Spleen (tissue), 11 donors: ENCODE data around the gene SORBS2. TPM values are rescaled to one million over a fixed set of nuclear protein-coding genes. Genes with fewer than 3 reads are reported as not detected.

Source experiments
- DNase-seq: peaks from one replicate; pipeline ENCODE4 v3.0.0-alpha.2; 2020
- H3K27ac ChIP-seq, 8 donors: fragments of 200-600 bp; sonication (generic) in 7 of 8; 1 replicate in 4 of 8; 2 replicates in 4 of 8; pipeline versions ENCODE4 v1.5.0 to v1.8.0; 2016 to 2021; ENCODE audit warnings: inconsistent platforms in 4 of 8, mild to moderate bottlenecking in 4 of 8, moderate library complexity in 1 of 8
- H3K27me3 ChIP-seq, 7 donors: fragments of 200-600 bp; sonication (generic) in 6 of 7; replicated peaks in 1 of 7; 1 replicate in 4 of 7; 2 replicates in 3 of 7; pipeline versions ENCODE4 v1.5.0 to v1.8.0; 2016 to 2021; ENCODE audit warnings: inconsistent platforms in 3 of 7, mild to moderate bottlenecking in 1 of 7
- H3K36me3 ChIP-seq, 6 donors: fragments of 200-600 bp; sonication (generic) in 5 of 6; 1 replicate in 4 of 6; 2 replicates in 2 of 6; pipeline versions ENCODE4 v1.5.0 to v1.8.0; 2016 to 2021; ENCODE audit warnings: inconsistent platforms in 2 of 6
- H3K4me1 ChIP-seq, 6 donors: fragments of 200-600 bp; sonication (generic) in 5 of 6; 1 replicate in 3 of 6; 2 replicates in 3 of 6; pipeline versions ENCODE4 v1.5.0 to v1.8.0; 2016 to 2021; ENCODE audit warnings: inconsistent platforms in 3 of 6
- H3K4me3 ChIP-seq, 8 donors: fragments of 200-600 bp; sonication (generic) in 7 of 8; 1 replicate in 4 of 8; 2 replicates in 4 of 8; pipeline versions ENCODE4 v1.5.0 to v1.8.0; 2016 to 2021; ENCODE audit warnings: inconsistent platforms in 4 of 8, mild to moderate bottlenecking in 4 of 8, moderate library complexity in 2 of 8
- H3K9me3 ChIP-seq, 8 donors: fragments of 200-600 bp; sonication (generic) in 7 of 8; 1 replicate in 4 of 8; 2 replicates in 4 of 8; pipeline versions ENCODE4 v1.5.0 to v1.8.0; 2016 to 2021; ENCODE audit warnings: inconsistent platforms in 4 of 8
- POLR2A ChIP-seq, 3 donors: fragments of 450-650 bp; IDR thresholded peaks; one replicate each; pipeline ENCODE4 v1.5.1; 2017; ENCODE audit warnings: antibody characterized with exemption in 3 of 3, mild to moderate bottlenecking in 1 of 3
- POLR2AphosphoS5 ChIP-seq, 3 donors: sonication (generic); formaldehyde crosslinking; IDR thresholded peaks; one replicate each; pipeline ENCODE4 v1.5.1; 2017; ENCODE audit warnings: antibody characterized with exemption in 3 of 3
- WGBS, 5 donors: extraction: QIAGEN DNeasy Blood & Tissue Kit in 3 of 5; methylation state at CpG; one replicate each; pipeline versions ENCODE4 v1.1.5 to v1.1.7; 2013 to 2018; 5-methylcytosine and 5-hydroxymethylcytosine counted together
- intact Hi-C: fragments of 100-400 bp; cut with DNase I; formaldehyde crosslinking; loops from one replicate; pipeline ENCODE4 v1.15.0; 2023; ENCODE audit warnings: low total_unique reads
- polyA plus RNA-seq, 3 donors: library from polyadenylated mRNA; stranded (reverse); fragments of 200-250 nt; gene quantifications; one replicate each; pipeline ENCODE4 v1.2.1, GENCODE V29; 2013
- total RNA-seq, 7 donors: library from RNA; depleted of rRNA in 3 of 7; stranded (reverse); fragments of >200 nt in 3 of 7; fragmentation: NEBNext Ultra II Directional in 4 of 7; extraction: Animal tissue kit (Norgen Biotek cat#: 25700) in 4 of 7; gene quantifications; one replicate each; pipeline versions ENCODE4 v1.1.0 to v1.2.1, GENCODE V29; 2016 to 2021
- TF ChIP-seq, protein P1 (sequence below), 11 experiments: fragments of 200-600 bp in 7 of 11; fragments of 450-650 bp in 4 of 11; sonication (generic) in 4 of 11; IDR thresholded peaks in 8 of 11; conservative IDR thresholded peaks in 3 of 11; 1 replicate in 7 of 11; 2 replicates in 4 of 11; pipeline versions ENCODE4 v1.4.0 to v1.8.0; 2016 to 2021; ENCODE audit warnings: antibody characterized with exemption in 11 of 11, inconsistent platforms in 4 of 11, mild to moderate bottlenecking in 1 of 11
- donor health status: healthy with polysubstance abuse.
- donor health status: DM: no; HTN: no; CAD: no; lungs with moderate emphysema.
- donor health status: DM: no; HTN: no; CAD: no.
- donor health status: Bipolar disorder and iron deficiency.
- donor health status: healthy.
- donor health status: DM: no; HTN: no; CAD: no.
- donor health status: DM: yes; HTN: yes; CAD: no.

The SORBS2 gene
- total and polyA plus RNA-seq, 10 donors, result 5.9 to 128 (median 84.8) TPM

DNA sequence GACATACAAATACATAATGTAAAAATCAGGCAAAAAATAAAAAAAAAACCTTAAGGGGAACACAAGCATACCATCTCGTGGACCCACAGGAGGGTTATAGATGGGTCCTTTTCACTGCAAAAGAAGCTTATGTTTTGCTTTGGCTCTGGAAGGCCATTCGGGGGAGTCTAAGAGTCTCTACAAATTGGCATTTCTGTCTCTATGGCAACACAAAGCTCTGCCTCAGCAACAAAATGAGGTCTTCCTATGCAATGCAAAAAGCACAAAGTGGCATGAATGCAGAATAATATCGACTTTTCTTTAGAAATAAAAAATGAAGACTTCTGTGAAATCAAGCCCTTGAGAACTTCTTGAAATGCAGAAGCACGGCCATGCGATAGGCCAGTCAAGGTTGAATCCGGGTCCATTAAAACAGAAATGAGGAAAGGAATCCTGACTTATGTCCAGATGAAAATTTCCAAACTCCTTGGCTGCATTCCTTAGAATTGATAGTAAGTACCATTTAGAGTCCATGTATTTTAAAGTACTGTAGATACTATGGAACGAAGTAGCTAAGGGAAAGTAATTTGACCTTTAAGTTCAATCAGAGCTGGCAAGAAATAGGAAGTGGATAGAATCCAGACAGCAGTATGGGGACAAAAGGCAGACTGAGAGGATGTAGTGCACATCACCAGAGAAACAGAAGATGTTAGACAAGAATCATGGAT lies 213.0 kb downstream of the SORBS2 start:
- no peak for TF ChIP-seq POLR2A (IDR thresholded peaks at IDR 0.05)
- TF ChIP-seq POLR2AphosphoS5 (IDR thresholded peaks at IDR 0.05), result no peak
- TF ChIP-seq, protein P1, sequence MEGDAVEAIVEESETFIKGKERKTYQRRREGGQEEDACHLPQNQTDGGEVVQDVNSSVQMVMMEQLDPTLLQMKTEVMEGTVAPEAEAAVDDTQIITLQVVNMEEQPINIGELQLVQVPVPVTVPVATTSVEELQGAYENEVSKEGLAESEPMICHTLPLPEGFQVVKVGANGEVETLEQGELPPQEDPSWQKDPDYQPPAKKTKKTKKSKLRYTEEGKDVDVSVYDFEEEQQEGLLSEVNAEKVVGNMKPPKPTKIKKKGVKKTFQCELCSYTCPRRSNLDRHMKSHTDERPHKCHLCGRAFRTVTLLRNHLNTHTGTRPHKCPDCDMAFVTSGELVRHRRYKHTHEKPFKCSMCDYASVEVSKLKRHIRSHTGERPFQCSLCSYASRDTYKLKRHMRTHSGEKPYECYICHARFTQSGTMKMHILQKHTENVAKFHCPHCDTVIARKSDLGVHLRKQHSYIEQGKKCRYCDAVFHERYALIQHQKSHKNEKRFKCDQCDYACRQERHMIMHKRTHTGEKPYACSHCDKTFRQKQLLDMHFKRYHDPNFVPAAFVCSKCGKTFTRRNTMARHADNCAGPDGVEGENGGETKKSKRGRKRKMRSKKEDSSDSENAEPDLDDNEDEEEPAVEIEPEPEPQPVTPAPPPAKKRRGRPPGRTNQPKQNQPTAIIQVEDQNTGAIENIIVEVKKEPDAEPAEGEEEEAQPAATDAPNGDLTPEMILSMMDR (IDR thresholded peaks at IDR 0.05 in 8 of 11, conservative IDR thresholded peaks at IDR 0.05 in 3 of 11), result no peak
- intact Hi-C loops, result loop anchor here (5.0 kb wide), 1 partner anchor 127 kb away; the partner anchor contains the start of gene CCDC110
- Histone ChIP-seq H3K4me3 (no peak overlapping the region), H3K27ac (peak overlapping the region in 5 of 8 donors; percentile 17 to 69 (median 44)), H3K36me3 (no peaks in the 10 kb centered on the region), H3K27me3 (peaks cover 0 to 26% (median 0%) of the 10 kb centered on the region in 7 donors), H3K9me3 (no peaks in the 10 kb centered on the region), H3K4me1 (peaks cover 0 to 12% (median 4%) of the 10 kb centered on the region in 6 donors)
- WGBS, 5 donors, result 63 to 74% (median 72%) methylated on average over 7 of the region's 7 CpGs
- DNase-seq, result no peak

DNA sequence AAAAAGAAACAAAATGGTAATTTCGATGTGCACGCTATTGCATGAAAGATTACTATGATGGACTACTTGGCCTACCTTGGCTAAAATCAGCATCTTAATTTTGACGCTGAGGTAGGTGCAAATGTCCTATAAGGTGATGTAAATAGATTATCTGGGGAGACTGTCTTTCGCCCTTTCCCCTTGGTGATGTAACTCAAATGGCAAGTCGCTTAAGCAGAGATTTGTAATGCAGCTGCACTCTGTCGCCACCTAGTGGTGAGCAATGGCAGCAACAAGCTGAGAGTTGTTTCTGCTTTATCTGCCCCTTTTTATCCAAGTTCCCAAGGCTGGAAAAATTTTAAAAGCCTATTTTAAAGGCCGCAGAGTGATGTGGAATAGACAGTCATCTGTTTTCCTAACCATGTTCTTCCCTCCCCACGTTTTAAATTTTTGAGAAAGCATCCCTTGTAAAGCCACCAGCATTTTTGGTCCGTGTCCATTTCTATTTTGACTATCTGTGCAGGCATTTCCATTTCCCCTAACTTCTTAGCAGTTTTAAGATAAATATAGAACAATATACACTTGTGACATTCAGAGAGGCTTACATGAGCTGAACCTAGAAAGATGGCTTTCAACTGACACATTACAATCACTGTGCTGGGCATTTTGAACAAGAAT lies 214.3 kb downstream of the SORBS2 start:
- Histone ChIP-seq H3K4me3 (no peak overlapping the region), H3K4me1 (peaks cover 0 to 12% (median 4%) of the 10 kb centered on the region in 6 donors), H3K9me3 (no peaks in the 10 kb centered on the region), H3K27me3 (peaks cover 0 to 26% (median 0%) of the 10 kb centered on the region in 7 donors), H3K36me3 (no peaks in the 10 kb centered on the region), H3K27ac (peak overlapping the region in 3 of 8 donors; percentile 5 to 31 (median 27))
- WGBS, 5 donors, result 30 to 39% (median 33%) methylated on average over 9 of the region's 9 CpGs
- intact Hi-C loops, result loop anchor here (5.0 kb wide), 1 partner anchor 125 kb away; the partner anchor contains the start of gene CCDC110
- peak; percentile 87 for DNase-seq
- TF ChIP-seq POLR2AphosphoS5 (IDR thresholded peaks at IDR 0.05) (peak in 1 of 3 donors; percentile 59), POLR2A (IDR thresholded peaks at IDR 0.05) (no peak)
- TF ChIP-seq, protein P1 (IDR thresholded peaks at IDR 0.05 in 8 of 11, conservative IDR thresholded peaks at IDR 0.05 in 3 of 11), result peak; percentile 74 to 96 (median 90)

DNA sequence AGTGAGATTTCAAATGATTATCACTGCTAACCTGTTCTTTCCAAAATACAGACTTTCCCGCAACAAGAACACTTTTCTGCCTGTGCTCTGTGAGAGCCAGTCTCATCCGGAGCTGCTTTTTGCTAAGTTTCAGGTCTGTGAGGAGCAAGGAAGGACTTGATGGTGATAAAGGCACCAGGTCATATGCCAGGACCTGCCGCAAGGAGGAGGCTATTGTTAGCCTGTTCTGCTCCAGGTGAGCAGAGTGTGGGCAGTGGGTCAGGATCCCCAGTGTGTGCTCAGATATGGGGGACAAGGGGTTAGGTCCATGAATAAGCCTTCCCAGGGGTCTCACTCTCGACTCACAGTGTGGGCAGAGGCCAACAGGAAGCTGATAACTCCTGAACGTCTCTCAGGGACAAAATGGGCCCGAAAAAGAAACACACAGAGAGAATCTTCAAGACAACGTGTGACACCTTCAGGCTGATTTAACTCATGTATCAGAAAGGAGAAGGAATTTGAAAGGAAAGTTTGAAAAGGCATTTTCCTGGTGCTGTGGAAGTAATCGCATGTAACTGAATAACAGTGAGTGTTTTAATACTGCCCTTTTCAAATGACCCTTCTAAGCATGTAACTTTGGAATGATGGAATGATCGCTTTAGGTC lies 219.0 kb downstream of the SORBS2 start:
- intact Hi-C loops, result no loop called here
- TF ChIP-seq, protein P1 (IDR thresholded peaks at IDR 0.05 in 8 of 11, conservative IDR thresholded peaks at IDR 0.05 in 3 of 11), result no peak
- DNase-seq, result no peak

More for the DNA sequence above, 219.0 kb downstream of the SORBS2 start:
- no peak overlapping the region for H3K4me3 ChIP-seq
- H3K36me3 ChIP-seq, result no peaks in the 10 kb centered on the region
- peaks cover 3 to 9% (median 6%) of the 10 kb centered on the region in 6 donors for H3K4me1 ChIP-seq
- 68 to 76% (median 73%) methylated on average over 9 of the region's 9 CpGs for WGBS, 5 donors
- peaks cover 0 to 22% (median 0%) of the 10 kb centered on the region in 7 donors for H3K27me3 ChIP-seq
- no peaks in the 10 kb centered on the region for H3K9me3 ChIP-seq
- H3K27ac ChIP-seq, result no peak overlapping the region
